Ureter (tissue), 1 donor: ENCODE data around the gene AGAP1. TPM values are rescaled to one million over a fixed set of nuclear protein-coding genes. Genes with fewer than 3 reads are reported as not detected.

Experiments
- DNase-seq: peaks from one replicate; pipeline ENCODE4 v3.0.0-alpha.2; 2020; ENCODE audit warnings: low spot score
- total RNA-seq: library from RNA; stranded (reverse); gene quantifications from one replicate; pipeline ENCODE4 v1.2.4, GENCODE V29; 2023
- donor health status: DM: yes; HTN: yes; CAD: no.

AGAP1 gene
- total RNA-seq, 1 donor from 2014 or later, result 43.2 TPM

DNA sequence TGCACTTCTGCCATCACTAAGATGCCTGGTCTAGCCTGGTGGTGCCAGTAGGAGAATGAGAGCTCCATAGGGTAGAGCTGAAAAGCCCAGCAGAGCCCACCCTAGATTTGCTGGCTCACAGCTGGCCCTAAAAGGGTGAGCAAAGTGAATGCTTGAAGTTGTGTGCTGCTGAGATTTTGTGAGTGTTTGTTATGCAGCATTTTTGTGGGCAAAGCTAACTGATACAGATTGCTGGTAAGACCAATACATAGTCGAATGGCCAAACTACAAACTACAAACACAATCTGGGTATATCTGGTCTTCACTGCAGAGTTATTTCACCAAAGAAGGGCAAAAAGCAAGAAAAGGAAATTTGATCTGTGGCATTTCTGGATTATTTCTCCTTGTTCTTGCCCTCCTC is 7.1 kb upstream of the AGAP1 start:
- DNase-seq, result no peak

DNA sequence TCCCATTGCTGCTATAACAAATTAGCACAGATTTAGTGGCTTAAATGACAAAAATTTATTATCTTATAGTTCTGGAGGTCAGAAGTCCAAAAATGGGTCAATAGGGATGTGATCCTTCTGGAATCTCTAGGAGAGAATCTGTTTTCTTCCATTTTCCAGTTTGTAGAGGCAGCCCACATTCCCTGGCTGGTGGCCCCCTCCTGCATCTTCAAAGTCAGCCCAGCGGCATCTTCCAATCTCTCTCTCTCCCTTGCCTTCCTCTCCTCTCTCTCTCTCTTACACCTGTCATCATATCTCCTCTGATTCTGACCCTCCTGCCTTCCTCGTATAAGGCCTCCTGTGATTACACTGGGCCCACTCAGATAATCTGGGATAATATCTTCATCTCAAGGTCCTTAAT is 3.9 kb upstream of the AGAP1 start:
- no peak for DNase-seq

DNA sequence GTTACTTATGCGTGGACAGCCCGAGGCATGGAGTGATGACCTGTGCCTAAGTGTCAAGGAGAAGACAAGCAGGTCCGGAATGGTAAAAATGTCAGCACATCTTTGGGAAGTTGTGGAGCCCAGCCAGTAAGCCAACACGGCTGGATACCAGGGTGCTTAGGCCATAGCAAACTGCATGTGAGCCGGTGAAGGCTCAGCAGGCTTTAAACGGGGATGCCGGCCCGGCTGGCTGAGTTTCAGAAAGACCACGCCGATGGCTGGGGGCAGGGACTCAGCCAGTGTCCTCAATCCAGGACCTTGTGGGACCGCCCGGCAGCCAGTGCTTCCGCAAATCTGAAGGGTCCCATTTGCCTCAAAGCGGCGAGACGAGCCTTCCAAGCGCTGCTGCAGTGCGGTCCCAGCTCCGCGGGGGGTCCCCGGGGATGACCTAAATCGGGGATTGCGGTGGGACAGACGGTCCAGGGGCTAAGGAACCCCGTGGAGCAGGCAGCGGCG is 946 bp upstream of the AGAP1 start:
- DNase-seq, result no peak

DNA sequence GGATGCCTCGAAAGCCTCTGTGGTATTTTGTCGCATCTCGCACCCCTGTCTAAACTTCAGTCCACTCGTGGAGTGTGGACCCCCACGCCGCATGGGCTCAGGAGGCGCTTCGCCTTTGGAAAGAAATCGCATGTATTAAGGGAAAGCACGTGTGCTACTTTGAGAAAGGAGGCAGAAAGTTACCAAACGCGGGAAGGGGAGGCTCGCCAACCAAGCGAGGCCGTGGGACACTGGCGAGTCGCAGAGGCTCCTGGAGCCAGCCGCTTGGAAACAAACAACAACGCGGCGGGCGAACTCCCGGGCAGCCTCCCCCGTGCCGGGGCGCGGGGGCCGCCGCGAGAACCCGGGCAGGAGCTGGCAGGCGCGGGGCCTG is 455 bp upstream of the AGAP1 start:
- DNase-seq, result no peak

DNA sequence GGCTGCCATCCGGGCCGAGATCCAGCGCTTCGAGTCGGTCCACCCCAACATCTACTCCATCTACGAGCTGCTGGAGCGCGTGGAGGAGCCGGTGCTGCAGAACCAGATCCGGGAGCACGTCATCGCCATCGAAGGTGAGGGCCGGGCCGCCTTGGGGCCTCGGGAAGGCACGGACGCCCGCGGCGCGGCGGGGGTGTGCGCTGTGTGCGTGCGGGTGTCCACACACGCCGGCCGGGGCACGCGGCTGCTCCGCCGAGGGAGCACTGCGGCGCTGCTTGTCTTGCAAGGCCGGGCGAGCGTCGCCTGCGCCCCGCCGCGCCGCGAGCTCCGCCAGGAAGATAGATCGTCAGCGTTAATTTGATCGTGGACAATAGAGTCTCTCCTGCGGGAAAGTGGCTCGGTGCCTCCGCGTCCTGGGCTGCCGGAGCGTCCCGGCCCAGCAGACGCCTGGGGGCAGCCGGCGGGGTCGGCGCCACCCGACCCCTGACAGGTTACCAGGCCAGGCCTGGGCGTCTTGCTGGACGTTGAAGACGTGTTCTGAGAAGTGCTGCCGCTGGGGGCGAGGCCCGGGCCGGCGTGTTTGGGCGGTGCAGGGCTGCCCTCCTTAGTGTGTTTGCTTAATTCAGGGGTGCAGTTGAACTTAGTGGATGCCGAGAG is 1.0 kb downstream of the AGAP1 start:
- DNase-seq, result peak; percentile 50

DNA sequence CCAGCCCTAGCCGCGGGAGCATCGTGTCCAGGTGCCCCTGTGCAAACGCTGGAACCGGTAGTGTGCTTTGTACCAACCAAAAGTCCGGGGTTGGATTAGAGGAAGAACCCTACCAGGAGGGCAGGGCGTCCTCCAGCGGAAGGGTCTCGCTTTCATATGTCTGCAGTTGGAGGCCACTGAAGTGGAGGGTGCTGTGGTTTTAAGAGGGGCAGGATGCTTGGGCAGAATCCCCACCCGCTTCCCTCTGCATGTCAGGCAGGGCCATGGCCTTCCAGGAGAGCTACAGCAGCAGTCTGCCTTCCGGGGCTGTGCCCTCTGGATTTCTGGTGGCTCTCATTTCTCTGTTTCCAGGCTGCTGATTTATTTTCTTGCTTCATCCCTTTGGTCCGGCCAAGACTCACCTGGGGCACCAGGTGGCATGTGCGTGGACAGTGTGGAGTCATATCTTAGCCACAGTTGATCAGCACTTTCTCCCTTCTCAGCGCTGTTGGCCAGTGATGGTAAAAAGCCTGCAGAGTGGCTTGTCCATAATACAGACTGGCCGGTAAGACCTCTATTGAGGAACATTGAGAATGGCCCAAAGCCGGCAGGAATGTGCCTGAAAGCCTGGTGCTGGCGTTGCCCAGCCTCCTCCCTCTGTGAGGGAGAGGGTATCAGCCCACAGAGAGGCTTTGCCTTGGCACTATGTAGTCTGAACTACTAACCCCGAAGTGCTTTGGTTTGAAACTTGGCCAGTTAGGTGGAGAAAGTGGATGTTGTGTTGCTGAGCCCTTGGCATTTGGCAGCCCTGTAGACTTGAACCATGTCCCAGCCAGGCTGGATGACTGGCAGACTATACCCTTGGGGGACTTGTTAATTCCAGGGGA is 1.8 kb downstream of the AGAP1 start:
- DNase-seq, result no peak

DNA sequence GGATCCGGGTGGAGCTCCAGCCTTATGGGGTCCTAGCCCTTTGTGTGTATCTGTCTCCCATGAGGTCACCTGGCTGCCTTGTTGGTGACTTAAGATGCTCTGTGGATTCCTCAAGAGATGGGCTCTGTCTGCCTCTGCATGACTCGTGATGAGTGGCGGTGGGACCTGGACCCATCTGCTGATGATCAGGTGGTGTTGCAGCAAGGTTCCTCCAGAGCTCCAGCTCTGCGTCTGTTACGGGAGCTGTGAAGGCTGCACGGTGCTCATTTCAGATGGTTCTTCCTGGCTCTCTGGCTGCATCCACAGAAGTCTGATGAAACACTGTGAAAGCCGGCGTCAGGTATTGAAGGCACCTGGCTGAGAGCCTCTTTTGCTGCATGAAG is 2.4 kb downstream of the AGAP1 start:
- DNase-seq, result no peak

DNA sequence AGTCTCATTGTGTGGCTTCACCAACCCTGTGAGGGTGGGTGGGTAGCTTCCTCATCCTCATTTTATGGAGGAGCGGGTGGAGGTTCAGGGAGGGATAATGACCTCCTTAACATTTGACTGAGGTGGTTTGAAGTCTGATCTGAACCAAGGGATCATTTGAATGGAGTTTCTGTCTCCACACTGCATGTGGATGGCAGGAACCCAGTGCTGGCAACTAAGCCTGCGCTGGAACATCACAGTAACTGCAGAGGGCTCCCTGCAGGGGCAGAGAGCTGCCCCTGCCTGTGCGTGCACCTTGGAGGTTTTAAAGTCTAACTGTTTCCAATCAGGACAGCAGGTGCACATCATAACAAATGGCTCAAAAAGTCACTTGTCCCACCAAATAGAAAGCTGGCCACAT is 3.3 kb downstream of the AGAP1 start:
- no peak for DNase-seq

DNA sequence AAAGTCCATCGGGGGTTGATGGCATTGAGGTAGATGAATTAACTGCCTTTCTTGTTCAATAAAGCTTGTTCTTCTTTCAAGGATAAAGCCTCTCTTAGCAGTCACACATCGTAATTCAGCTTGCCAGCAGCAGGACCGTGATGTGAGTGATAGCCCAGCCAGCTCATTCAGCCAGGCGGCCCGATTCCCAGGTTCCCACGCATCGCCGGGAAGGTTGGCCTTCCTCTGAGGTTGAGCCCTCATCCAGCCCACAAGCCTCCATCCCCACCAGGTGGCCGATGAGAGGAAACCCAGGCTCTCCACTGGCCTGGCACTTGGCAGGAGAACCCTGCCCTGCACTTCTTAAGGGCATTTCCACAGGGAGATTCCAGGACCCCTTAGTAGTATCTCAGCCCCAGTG is 4.7 kb downstream of the AGAP1 start:
- no peak for DNase-seq

DNA sequence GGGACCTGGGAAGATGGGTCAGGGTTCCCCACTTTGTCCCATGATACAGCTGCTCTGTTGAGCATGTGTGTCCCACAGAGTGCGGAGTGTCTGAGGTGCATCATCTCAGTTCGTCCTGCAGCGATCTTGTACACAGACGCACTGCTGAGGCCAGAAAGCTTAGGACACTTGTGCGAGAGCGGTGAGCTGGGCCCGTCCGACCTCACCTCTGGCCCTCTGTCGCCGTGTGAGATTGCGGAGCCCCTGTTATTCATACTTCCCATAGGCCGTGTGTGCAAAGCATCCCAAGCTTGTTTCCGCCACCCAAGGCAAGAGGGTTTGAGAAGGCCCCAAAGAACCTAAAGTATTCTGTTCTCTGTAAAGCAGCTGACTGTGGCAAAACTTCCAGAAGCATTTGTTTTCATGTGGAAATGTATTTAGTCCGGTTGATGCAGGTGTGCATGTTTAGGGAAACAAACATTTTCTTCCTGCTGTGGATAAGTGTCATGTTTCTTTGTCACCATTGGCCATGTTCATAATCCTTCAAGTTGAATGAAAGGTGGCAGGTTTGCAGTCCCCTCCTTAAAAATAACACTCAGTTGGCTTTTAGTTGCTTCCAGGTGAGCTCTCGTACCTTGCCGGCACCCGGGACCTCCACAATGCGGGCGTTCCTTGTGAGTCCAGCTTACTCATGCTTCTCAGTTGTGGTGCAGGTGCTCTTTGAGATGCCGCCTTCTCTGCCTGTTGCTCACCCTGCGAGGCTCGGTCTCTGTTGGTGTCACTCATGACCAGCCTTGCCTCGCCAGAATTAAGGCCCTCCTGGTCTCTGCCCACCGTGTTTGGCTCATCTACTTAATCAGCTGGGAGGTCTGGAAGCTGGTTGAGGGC is 5.3 kb downstream of the AGAP1 start:
- DNase-seq, result no peak

DNA sequence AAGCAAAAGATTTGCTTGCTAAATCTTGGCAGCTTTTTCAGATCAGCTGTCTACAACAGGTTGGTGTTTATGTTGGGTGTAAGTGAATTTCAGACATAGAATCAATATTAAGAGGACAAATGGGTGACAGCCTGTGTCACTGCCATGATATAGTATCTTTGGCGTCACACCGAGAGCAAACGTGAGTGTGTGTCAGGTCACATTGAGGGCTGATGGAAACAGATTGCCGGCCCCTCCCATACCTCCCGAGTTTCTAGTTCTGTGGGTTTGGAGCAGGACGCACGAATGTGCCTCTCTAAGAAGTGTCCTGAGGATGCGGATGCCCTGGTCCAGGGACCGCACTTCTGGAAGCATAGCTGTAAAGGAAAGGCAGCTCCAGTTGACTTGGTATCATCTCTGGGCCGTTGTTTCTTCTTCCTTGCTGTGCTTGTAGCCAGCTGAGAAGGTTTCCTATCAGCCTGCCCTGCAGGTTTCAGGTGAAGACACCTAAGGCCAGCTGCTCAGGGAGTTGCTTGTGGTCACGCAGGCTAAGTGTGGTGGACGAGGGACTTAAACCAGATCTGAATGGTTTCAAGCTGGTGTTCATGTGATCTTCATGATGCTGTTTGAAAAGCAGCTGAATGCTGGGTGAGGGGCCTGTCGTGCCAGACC is 6.4 kb downstream of the AGAP1 start:
- DNase-seq, result no peak

DNA sequence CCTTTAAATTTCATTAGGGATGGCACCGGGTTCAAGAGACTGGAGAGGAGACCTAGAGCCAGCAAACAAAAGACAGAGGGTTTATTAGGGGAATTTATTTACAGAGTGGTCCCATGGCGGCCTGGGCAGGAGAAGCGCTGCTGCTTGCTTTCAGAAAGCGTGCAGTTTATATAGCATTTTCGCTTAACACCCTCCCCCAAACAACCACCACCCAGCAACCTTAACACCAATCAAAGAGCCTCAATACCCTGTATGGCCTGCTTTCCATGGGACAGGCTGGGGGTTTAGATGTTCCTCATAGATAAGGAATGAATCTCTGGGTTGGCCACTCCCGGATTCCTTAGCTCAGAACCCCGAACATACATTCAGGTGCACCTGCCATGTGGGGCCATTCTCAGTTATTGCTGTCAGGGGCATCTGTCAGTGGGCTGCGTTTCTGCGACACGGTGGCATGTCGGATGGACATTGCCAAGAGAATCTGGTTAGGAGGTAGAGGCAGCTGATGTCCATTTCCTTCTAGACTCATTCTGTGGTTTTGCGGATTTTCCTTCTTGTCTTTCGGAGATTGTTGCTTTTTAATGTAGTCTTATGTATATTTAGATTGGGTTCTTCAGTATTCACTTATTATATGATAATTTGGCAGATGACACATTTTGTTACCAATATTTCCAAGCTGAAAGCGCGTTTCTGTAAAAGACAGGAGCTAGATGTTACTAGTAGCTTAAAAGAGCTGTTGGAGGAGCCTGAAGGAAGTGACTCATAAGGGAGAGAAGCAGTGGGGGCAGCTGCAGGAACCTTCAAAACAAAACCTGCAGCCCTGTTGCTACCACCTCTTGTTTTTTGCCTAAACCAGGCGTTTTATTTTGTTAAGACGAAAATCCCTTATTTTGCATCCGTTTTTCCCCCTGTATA is 7.2 kb downstream of the AGAP1 start:
- no peak for DNase-seq

DNA sequence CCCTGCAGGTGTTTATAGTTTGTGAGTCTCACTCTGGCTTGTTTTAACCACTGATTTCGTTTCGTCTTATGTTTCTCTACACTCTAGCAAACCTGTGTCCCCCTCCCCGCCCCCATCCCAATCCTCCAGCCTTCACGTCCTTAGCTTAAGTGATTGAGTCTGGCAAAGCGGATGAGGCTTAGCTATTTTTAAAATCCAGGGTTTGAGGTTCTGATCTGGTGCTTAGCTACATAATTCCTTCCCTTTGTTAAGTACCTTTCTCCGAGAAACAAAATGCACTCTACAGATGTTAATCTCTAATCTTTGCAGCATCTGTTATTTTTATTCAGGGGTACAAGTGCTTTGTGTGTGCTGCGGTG is 7.8 kb downstream of the AGAP1 start:
- DNase-seq, result no peak

DNA sequence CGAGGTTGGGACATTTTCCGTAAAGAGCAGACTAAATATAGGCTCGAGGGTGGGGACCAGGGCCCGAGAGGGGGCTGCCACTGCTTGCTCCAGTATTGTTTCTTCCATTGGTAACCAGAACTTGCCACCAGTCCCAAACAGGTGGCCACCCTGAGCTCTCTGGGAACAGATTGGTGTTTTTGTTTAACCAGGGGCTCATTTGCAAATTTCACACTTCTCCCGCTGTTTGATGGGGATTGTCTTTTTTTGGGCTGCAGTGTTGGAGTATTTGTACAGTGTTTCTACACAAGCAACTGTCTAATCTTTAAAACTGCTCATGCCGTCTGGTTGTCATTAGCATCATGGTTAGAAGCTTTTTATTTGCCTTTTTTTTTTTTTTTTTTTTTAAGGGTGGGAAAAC is 8.5 kb downstream of the AGAP1 start:
- DNase-seq, result no peak

DNA sequence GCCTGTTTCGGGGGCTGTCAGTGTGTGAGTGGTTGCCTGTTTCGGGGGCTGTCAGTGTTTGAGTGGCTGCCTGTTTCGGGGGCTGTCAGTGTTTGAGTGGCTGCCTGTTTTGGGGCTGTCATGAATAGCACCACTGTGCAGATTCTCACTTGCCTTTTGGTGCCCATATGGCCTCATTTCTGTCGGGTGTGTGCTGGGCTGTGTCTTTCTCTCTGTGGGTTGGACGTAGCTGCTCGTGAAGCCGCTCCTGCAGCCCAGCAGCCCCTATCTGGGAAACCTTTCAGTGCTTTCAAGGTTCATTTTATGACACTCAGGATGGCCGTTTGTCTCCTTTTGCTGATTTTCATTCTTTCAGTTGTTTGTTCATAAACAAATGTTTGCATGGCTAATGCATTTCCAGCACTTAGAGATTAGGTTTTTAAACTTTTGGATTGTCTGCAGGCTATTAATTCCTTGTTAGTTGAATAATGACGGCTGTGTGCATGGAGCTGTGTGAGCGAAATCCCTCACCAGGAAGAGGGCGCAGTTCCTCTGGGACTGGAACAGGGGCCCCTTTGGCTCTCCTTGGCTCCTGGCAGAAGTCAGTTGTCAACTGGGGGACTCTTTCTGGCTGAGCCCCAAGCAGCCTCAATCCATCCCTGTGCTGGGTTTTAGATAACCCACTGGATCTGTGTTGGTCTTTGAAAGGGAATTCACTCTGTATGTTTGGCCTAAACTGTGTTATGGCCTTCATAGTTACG is 10.8 kb downstream of the AGAP1 start:
- DNase-seq, result no peak

DNA sequence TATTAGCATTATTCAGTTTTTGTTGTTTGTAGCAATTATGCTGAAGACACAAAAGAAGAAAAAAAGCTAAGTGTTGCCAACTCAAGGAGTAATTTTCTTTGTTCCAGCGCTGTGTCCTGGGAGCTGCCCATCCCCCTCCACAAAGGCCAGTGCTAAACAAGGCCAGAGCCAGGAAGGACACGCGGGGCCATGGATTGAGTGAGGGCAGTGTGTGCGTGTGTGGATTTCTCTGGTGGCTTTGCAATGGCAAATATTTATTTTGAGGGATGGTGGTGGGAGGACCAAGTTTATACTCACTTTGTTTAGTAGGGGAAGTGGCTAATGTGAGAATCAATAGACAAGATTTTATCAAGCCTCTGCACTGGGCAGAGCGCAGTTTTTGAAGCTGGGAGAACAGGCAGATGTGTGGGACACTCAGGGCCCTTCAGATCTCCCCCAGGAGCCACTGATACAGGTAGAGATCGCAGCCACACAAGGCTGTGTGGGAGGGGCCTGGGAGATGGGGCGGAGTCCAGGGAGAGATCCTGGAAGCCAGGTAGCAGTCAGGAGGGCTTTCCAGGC is 11.4 kb downstream of the AGAP1 start:
- no peak for DNase-seq

DNA sequence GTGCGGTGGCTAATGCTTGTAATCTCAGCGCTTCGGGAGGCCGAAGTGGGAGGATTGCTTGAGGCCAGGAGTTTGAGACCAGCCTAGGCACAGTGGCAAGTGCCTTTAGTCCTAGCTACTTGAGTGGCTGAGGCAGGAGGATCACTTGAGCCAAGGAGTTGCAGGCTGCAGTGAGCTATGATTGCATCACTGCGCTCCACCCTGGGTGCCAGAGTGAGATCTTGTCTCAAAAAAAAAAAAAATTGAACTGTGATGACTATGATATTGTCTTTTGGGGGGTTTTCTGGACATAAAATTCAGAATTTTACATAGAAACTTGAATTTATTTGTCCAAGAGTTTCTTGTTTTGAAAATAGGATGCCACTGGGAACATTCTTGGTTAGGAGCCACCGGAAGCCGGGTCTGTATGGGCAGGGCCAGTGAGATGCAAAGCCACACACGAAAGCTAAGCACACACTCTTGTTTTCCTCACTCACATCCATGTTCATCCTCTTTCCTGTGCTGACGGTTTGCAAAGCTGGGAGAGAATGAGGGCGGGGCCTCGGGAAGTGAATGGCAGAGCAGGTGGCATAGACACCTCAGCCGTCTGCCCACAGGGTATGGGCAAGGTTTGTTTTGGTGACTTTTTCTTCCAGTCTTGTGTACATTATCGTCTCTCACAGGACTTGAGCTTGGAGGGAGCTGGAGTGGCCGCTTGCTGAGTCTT is 12.6 kb downstream of the AGAP1 start:
- DNase-seq, result no peak

DNA sequence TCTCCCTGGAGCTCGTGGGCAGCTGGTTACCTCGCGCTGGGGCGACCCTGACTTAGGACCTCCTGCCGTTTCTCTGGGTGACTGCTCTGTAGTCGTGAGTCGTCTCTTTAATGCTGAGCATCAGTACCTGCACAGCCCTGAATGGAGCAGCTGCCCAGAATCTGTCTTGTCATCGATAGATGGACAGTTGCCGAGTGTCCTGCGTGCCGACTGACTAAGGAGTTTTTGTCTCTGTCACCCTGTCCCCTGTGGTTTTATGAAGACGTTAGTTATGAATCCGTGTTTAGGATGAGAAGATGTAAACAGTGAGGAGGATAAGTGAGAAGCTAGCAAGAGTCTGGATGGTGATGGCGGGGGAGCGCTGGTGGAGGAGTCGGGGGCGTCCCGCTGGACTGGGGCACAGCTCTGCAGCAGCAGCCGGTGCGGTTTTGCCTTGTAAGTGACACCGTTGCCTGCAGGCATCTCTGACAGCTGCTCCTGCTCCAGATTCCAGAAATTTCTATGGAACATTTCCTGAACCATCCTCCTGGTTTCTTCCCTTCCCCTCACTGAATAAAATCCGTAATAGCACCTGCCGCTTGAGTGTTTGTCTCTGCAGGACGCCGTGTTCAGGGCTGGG is 13.3 kb downstream of the AGAP1 start:
- DNase-seq, result no peak

DNA sequence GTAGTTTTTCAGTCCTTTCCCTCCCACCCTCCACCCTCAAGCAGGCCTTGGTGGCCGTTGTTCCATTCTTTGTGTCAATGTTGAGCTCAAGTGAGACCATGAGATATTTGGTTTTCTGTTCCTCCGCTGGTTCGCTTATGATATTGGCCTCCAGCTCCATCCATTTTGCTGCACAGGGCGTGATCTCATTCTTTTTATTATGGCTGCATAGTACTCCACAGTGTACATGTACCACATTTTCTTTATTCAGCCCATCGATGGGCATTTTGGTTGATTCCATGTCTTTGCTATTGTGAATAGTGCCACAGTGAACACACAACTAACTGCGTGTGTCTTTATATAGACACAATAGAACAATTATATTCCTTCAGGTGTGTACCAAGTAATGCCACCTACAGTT is 14.1 kb downstream of the AGAP1 start:
- no peak for DNase-seq
